B cell (primary cell): ENCODE measurements around the gene TPP1. TPM values are rescaled to one million over a fixed set of nuclear protein-coding genes. Genes with fewer than 3 reads are reported as not detected.

Experiments used
- ATAC-seq: fragments of 200-7000 bp; cut with Tn5 transposase; one replicate; pipeline ENCODE4 v1.10.0; 2021; ENCODE audit warnings: low read depth, mild to moderate bottlenecking, moderate number of reproducible peaks, moderate library complexity
- CTCF ChIA-PET: fragments of 350-600 bp; sonication (Branson Sonifier 250); formaldehyde crosslinking; loops from one replicate; lab custom pipeline; 2021; ENCODE audit warnings: antibody characterized with exemption, inconsistent platforms; lab: Charles Lee
- POLR2A ChIA-PET: fragments of 350-600 bp; sonication (Branson Sonifier 250); formaldehyde crosslinking; loops from one replicate; lab custom pipeline; 2021; ENCODE audit warnings: antibody characterized with exemption; lab: Charles Lee
- DNase-seq: peaks from one replicate; pipeline ENCODE4 v3.0.0; 2013
- H2AFZ ChIP-seq: 2 replicates; pipeline ENCODE4 v1.6.1; 2012; ENCODE audit warnings: mild to moderate bottlenecking, low read depth, low read length; ENCODE audit not compliant: insufficient read depth, poor library complexity, severe bottlenecking
- H3K27ac ChIP-seq, 2 donors: 1 replicate in 1 of 2; 2 replicates in 1 of 2; pipeline ENCODE4 v1.5.1; 2012 to 2013; ENCODE audit warnings: low read length in 2 of 2, mild to moderate bottlenecking in 2 of 2, moderate library complexity in 1 of 2
- H3K27me3 ChIP-seq, 4 experiments: fragments of 200-600 bp in 1 of 4; sonication (generic) in 1 of 4; replicated peaks in 1 of 4; 1 replicate in 2 of 4; 2 replicates in 2 of 4; pipeline versions ENCODE4 v1.6.1 to v1.7.0; 2013 to 2016; ENCODE audit warnings: low read length in 3 of 4, mild to moderate bottlenecking in 2 of 4, mixed read lengths in 1 of 4, moderate library complexity in 1 of 4; ENCODE audit not compliant: insufficient read depth in 4 of 4, control insufficient read depth in 3 of 4; ENCODE audit errors: control extremely low read depth in 1 of 4
- H3K36me3 ChIP-seq, 2 experiments: replicated peaks in 1 of 2; 1 replicate in 1 of 2; 2 replicates in 1 of 2; pipeline versions ENCODE4 v1.6.1 to v1.7.1; 2013; ENCODE audit warnings: low read length in 1 of 2; ENCODE audit not compliant: insufficient read depth in 2 of 2, control insufficient read depth in 1 of 2; ENCODE audit errors: control extremely low read depth in 1 of 2, extremely low read depth in 1 of 2
- H3K4me1 ChIP-seq, 2 donors: fragments of 200-600 bp in 1 of 2; sonication (generic) in 1 of 2; 1 replicate in 1 of 2; 2 replicates in 1 of 2; pipeline versions ENCODE4 v1.5.1 to v1.6.1; 2013 to 2017; ENCODE audit warnings: low read length in 2 of 2; ENCODE audit not compliant: control insufficient read depth in 2 of 2, insufficient read depth in 2 of 2
- H3K4me2 ChIP-seq: replicated peaks from 2 replicates; pipeline ENCODE3; 2012; ENCODE audit warnings: mild to moderate bottlenecking, low read depth, low read length; ENCODE audit not compliant: poor library complexity, severe bottlenecking
- H3K4me3 ChIP-seq, 5 experiments: fragments of 200-600 bp in 1 of 5; sonication (generic) in 1 of 5; 1 replicate in 3 of 5; 2 replicates in 2 of 5; pipeline versions ENCODE4 v1.5.1 to v1.7.0; 2011 to 2016; ENCODE audit warnings: low read length in 4 of 5, mild to moderate bottlenecking in 4 of 5, low read depth in 2 of 5, control low read depth in 1 of 5, moderate library complexity in 1 of 5; ENCODE audit not compliant: insufficient read depth in 1 of 5; ENCODE audit errors: control extremely low read depth in 1 of 5, extremely low read depth in 1 of 5
- H3K79me2 ChIP-seq: fragments of 200-600 bp; sonication (generic); one replicate; pipeline ENCODE4 v1.6.0; 2016; ENCODE audit warnings: low read length; ENCODE audit not compliant: control insufficient read depth, insufficient read depth
- H3K9ac ChIP-seq: fragments of 200-600 bp; sonication (generic); 2 replicates; pipeline ENCODE4 v1.6.1; 2017; ENCODE audit warnings: mild to moderate bottlenecking, low read length, moderate library complexity
- H3K9me3 ChIP-seq, 3 donors: one replicate each; pipeline versions ENCODE4 v1.6.1 to v1.7.1; 2013; ENCODE audit warnings: low read length in 2 of 3; ENCODE audit not compliant: control insufficient read depth in 2 of 3, insufficient read depth in 1 of 3; ENCODE audit errors: control extremely low read depth in 1 of 3
- H4K20me1 ChIP-seq: 2 replicates; pipeline ENCODE4 v1.6.0; 2012; ENCODE audit warnings: mild to moderate bottlenecking, low read length; ENCODE audit not compliant: insufficient read depth, control insufficient read depth, poor library complexity, severe bottlenecking
- H3K27ac Mint-ChIP-seq: one replicate; pipeline ENCODE4 v1.8.0; 2021; ENCODE audit warnings: mixed read lengths
- H3K27me3 Mint-ChIP-seq: one replicate; pipeline ENCODE4 v1.8.0; 2021; ENCODE audit warnings: mixed read lengths
- H3K4me1 Mint-ChIP-seq: one replicate; pipeline ENCODE4 v1.8.0; 2021; ENCODE audit warnings: mixed read lengths
- H3K4me3 Mint-ChIP-seq: one replicate; pipeline ENCODE4 v1.8.0; 2021; ENCODE audit warnings: mixed read lengths
- H3K9me3 Mint-ChIP-seq: one replicate; pipeline ENCODE4 v1.8.0; 2022; ENCODE audit warnings: mixed read lengths; ENCODE audit not compliant: insufficient read depth
- EZH2 ChIP-seq: IDR thresholded peaks from 2 replicates; pipeline ENCODE4 v1.6.1; 2012; ENCODE audit warnings: borderline replicate concordance, low read depth, mild to moderate bottlenecking, moderate library complexity, low read length; ENCODE audit not compliant: insufficient read depth, poor library complexity, severe bottlenecking
- WGBS: methylation state at CpG from one replicate; pipeline ENCODE4 v1.1.5; 2013; ENCODE audit warnings: missing lambda C conversion rate; ENCODE audit not compliant: insufficient coverage; 5-methylcytosine and 5-hydroxymethylcytosine counted together
- intact Hi-C: fragments of 100-400 bp; cut with micrococcal nuclease; formaldehyde crosslinking; loops from one replicate; pipeline ENCODE4 v1.10.0; 2022
- polyA plus RNA-seq: library from polyadenylated mRNA; depleted of rRNA; stranded (reverse); fragments of >200 nt; gene quantifications from 2 replicates; pipeline ENCODE4 v1.2.3, GENCODE V29; 2012
- total RNA-seq, 2 donors: library from RNA; stranded (reverse); fragments of 120-200 nt in 1 of 2; gene quantifications; 1 replicate in 1 of 2; 2 replicates in 1 of 2; pipeline versions ENCODE4 v1.2.3 to v1.2.4, GENCODE V29; 2013 to 2022
- TF ChIP-seq, protein P1 (sequence below): fragments of 200-600 bp; IDR thresholded peaks from one replicate; pipeline ENCODE4 v1.8.0; 2022; ENCODE audit warnings: antibody characterized with exemption, mild to moderate bottlenecking

Gene TPP1
- total and polyA plus RNA-seq, 2 donors (not counting 1 experiment from before 2014, with no cell fraction given) = 133 to 191 TPM

DNA sequence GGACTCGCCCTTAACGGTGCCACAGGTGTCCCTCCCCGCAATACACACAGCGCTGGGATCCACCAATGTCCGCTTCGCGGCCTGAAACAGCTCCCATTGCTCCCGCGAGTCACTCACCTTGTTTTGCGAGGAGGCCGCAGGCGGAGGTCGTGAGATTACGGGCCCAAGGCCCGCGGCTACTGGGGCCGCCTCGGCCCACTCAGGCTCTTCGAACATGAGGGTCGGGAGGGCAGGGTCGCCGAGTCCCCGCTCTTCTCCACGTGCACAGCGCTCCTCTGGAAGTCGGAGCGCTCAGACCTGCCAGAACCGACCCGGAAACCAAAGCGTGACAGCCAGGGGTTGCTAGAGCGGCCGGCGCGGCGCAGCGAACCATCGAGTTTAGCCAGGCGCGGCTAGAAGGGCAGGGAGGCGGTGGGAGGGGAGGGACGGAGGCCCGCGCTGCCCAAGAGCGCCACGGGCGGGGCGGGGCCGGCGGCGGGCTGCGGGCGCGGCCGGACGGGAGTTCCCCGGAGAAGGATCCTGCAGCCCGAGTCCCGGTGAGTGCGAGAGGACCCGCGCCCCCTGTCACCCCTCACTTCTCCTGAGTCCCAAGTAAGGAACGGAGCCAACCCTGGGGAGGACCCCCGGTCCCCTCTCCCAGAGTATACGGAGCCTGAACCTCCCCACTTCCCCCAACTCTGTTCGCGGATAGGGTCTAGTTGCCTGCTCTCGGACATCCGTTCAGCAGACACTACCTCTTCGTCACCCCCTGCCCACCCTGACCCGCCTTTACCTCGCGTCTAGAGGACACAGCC is 15.7 kb downstream of the TPP1 start, which contains the start of the genes ILK and RRP8:
Gene ILK (plus strand): TSS at position 488 of the 794 bp plus-strand sequence. CDS start 498 bp downstream, outside the sequence.
Gene RRP8 (minus strand): TSS at position 330 of the 794 bp plus-strand sequence. CDS start 114 bp downstream, at position 216.
- Histone ChIP-seq H3K4me3 (peak within 1 kb of the TSS; percentile 77 to 96 (median 93)), H3K9me3 (no peaks in the 10 kb centered on the region), H3K27ac (peak within 1 kb of the TSS; percentile 70 to 89), H3K27me3 (no peaks in the 10 kb centered on the region), H3K9ac (peak within 1 kb of the TSS; percentile 94), H3K4me2 (peak within 1 kb of the TSS; percentile 94), H3K4me1 (peaks cover 51 to 56% of the 10 kb centered on the region in 2 donors), H2AFZ (peak within 1 kb of the TSS; percentile 98), H4K20me1 (peaks cover 42% of the 10 kb centered on the region), H3K79me2 (peaks cover 89% of the 10 kb centered on the region), H3K36me3 (peaks cover under 1 to 43% of the 10 kb centered on the region in 2 experiments)
- no peak within 1 kb of the TSS for H3K27ac Mint-ChIP-seq
- H3K4me1 Mint-ChIP-seq = peaks cover 42% of the 10 kb centered on the region
- CTCF ChIA-PET = interaction anchor here (0.9 to 7.0 kb wide), 14 partner anchors 9 to 152 kb away, joined by 3 to 52 read pairs (median 5); partner anchors contain the start of genes MRPL17, TAF10 and TPP1
- no peaks in the 10 kb centered on the region for H3K27me3 Mint-ChIP-seq
- WGBS = under 1% methylated on average over 72 of the region's 72 CpGs
- POLR2A ChIA-PET = interaction anchor here (0.6 to 4.6 kb wide), 9 partner anchors 9 to 910 kb away, joined by 3 to 38 read pairs (median 4); partner anchors contain the start of genes MRPL17, TAF10 and TPP1
- H3K4me3 Mint-ChIP-seq = no peak within 1 kb of the TSS
- peak; percentile 92 for ATAC-seq
- TF ChIP-seq EZH2 = no peak
- TF ChIP-seq, protein P1, sequence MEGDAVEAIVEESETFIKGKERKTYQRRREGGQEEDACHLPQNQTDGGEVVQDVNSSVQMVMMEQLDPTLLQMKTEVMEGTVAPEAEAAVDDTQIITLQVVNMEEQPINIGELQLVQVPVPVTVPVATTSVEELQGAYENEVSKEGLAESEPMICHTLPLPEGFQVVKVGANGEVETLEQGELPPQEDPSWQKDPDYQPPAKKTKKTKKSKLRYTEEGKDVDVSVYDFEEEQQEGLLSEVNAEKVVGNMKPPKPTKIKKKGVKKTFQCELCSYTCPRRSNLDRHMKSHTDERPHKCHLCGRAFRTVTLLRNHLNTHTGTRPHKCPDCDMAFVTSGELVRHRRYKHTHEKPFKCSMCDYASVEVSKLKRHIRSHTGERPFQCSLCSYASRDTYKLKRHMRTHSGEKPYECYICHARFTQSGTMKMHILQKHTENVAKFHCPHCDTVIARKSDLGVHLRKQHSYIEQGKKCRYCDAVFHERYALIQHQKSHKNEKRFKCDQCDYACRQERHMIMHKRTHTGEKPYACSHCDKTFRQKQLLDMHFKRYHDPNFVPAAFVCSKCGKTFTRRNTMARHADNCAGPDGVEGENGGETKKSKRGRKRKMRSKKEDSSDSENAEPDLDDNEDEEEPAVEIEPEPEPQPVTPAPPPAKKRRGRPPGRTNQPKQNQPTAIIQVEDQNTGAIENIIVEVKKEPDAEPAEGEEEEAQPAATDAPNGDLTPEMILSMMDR = peak; percentile 8
- peak; percentile 91 for DNase-seq
- H3K9me3 Mint-ChIP-seq = no peaks in the 10 kb centered on the region
- intact Hi-C loops = loop anchor here (1.0 to 5.0 kb wide), 10 partner anchors 9 to 371 kb away; partner anchors contain the start of genes ARFIP2, FHIP1B, MRPL17 and SMPD1
